GDM1 (cell line): Measurements from ENCODE around the gene ADAM15.

ENCODE experiments used
- DNase-seq: peaks from one replicate; lab custom pipeline; 2025; lab: John Stamatoyannopoulos, UW

The ADAM15 gene, protein sequence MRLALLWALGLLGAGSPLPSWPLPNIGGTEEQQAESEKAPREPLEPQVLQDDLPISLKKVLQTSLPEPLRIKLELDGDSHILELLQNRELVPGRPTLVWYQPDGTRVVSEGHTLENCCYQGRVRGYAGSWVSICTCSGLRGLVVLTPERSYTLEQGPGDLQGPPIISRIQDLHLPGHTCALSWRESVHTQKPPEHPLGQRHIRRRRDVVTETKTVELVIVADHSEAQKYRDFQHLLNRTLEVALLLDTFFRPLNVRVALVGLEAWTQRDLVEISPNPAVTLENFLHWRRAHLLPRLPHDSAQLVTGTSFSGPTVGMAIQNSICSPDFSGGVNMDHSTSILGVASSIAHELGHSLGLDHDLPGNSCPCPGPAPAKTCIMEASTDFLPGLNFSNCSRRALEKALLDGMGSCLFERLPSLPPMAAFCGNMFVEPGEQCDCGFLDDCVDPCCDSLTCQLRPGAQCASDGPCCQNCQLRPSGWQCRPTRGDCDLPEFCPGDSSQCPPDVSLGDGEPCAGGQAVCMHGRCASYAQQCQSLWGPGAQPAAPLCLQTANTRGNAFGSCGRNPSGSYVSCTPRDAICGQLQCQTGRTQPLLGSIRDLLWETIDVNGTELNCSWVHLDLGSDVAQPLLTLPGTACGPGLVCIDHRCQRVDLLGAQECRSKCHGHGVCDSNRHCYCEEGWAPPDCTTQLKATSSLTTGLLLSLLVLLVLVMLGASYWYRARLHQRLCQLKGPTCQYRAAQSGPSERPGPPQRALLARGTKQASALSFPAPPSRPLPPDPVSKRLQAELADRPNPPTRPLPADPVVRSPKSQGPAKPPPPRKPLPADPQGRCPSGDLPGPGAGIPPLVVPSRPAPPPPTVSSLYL

DNA sequence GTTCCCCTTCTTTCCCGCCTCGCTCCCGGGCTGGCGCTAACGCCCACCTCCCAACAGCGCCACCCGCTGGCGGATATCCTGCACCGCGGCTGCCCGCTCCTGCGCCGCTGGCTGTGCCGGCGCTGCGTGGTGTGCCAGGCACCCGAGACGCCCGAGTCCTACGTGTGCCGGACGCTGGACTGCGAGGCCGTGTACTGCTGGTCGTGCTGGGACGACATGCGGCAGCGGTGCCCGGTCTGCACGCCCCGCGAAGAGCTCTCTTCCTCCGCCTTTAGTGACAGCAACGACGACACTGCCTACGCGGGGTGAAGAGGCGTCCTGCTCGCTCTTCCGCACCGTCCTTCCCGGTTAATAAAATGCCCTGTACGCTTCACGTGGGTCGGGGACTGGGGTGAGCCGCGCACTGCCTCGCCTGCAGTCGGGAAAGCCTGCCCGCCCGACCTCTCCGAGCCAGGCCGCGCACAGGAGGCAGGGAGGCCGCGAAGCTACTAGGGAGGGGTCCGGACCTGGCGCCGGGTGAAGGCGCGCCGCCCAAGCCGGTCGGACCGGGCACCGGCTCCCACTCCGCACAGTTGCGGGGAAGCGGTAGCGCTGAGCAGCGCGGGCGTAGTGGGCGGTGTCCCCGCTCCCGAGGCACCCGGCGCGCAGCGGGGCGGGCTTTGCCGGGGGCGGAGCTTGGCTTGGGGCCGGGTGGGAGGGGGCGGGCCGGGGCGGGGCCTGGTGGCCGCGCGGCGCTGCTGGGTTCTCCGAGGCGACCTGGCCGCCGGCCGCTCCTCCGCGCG lies at the start of gene ADAM15:
ADAM15 (plus strand) TSS at position 757 of the 782 bp plus-strand sequence. CDS start 71 bp downstream, outside the sequence.
- peak; percentile 74 for DNase-seq

DNA sequence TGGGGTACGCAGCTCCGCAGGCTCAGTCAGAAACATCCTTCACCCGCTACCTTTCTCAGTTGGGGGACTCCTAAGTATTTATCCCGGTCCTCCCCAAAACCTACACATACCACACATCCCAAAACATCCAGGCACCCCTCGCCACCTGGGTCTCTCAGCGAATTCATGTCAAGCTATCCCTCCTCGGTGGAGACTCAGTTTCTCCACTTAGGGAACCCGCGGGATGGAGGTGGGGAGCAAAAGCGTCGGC lies 49.8 kb upstream of the ADAM15 start:
- DNase-seq = no peak

DNA sequence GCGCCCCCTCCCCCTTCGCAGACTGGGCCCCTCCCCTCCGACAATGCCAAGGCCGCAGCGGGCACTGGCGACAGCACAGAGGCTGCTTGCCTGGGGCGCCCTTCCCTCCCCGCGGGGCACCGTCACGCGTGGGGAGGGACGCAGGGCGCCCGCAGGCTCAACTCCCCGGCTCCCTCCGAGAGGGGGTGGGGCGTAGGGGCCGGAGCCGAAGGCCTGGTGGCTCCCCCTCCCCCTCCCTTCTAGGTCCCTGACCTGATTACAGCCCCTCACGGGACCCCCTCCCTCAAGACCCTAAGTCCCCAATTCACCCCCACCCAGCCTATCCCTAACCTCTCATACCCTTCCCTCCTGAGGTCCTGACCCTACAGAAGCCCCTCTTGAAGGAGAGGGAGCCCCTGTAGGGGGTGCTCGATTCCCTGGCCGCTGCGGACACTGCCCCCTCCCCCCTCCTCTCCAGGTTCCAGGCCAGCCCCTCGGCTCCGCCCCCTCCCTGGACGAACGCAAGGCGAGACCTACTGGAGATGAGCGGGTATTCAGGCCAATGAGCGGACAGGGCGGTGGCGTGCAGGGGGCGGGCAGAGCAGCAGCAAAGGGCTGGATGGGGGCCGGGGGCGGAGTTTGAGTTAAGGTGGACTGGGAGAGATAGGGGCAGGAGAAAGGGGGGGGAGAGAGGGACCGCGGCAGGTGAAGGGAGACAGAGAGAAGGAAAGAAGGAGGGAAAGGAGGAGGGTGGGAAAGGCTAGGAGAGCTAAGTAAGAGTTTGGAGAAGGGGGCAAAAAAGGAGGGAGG lies 49.2 kb upstream of the ADAM15 start:
- peak; percentile 97 for DNase-seq

DNA sequence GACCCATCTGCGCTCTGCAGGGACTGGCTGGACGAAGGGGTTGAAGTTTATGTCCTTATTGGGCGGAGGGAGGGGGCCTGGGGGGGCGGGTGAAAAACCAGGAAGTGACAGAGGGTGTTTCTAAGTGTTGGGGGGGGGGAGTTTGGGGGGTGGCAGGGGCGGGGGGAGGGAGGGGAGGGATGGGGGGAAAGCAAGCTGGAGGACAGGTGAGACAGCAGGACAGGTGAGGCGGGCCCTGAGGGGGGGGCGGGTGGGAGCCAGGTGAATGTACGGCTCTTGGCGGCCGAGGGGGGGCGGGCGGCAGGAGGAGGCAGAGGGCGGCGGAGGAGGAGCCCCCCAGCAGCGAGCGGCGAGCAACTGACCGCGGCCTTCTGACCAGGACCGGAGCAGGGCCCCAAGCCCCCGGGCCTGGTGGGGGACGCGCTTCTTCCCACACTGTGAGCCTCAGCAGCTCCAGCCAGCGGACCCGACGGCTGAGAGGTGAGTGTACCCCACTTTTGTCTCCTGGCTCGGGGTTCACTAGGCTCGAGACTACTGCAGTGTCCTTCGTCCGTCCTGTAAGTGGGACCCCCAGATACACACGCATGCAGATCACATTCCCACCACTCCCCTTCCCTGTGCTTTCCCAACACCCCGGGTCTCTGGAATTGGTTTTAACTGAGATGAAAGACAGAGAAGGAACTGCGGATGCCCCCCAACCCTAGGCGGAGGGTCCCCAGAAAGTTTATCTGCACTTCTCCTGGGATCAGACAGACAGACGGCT lies 48.5 kb upstream of the ADAM15 start, which contains the start of gene ZBTB7B:
ZBTB7B (plus strand) TSS at position 339 of the 763 bp plus-strand sequence. CDS start 11,859 bp downstream, outside the sequence.
- no peak for DNase-seq

DNA sequence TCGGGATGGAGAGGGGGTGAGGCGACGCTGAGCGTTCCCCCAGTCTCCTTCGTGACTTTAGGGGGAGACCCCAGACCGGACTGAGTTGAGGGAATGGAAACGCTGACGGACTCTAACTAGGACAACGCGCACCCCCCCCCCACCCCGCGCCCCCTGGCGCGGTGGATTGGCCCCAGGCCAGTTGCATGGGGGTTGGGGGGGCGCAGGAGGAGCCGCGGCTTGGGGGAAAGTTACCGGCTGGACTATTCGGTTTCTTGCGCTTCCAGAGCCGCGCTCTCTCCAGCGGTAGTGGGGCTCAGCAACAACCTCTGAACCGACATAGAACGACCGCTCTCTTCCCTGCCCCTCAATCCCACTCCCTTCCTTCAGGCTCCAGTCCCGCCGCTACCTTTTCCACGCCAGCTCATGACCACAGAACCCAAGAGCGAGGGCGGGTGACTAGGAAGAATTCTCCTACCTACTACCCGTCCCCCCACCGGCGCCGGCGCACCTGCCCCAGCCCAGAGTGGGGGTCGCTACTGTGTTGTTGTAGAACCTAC lies 47.8 kb upstream of the ADAM15 start:
- DNase-seq = no peak

DNA sequence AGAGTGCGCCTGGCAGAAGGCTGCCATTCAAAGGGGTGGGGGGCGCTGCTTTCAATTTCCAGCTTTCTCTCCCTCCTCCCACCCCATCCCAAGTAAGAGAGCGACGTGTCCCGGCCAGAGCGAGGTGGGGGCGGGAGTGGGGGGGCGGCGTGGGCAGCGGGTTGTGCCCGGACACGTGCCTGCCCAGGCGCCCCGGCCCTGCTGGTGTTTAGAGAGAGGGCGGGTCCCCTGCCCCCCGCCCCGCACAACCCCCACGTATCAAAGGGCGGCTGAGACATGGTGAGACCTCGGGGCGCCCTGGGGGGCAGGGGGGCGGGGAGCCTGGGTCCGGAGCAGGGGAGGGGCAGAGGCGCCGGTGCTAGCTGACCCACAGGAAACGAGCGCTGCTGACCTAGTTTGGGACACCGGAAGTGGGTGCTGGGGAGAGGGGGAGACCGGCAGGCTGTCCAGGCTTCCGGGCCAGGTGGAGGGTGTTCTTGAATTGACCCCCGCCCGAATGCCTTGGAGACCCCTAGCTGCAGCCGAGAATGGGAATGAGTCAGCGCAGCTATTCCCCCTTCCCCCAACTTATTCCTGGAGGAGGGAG lies 47.3 kb upstream of the ADAM15 start:
- no peak for DNase-seq

DNA sequence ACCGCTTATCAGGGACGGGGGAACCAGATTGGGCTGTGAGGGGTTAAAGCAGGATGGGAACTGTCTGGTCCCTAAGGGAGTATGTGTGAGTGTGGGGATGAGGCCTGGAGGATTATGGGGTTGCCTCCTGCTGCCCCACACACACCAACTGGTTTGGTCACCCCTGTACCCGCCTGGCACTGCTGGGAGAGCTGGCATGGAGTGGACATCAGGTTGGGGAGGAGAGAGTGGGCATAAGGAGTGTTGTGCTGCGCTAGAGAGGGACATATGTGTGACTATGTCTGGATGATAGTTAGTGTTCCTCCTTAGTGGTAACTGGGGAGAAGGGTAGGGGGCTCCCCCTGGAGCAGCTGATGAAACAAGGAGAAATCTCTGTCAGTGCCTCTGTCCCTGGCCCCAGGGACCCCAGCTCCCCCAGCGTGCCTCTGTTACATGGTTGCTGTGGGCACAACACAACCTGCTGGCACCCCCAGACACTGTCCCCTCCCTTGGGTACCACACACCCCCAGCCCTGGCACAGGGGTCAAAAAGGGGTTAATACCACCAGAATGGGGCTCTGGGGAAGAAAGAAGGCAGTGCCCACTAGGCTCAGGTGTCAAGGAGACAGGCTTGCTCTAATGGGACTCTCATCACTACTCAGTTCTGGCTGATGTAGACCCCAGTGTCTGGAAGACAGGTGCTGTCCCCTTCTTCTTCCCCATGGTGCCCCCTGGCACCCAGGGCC lies 46.6 kb upstream of the ADAM15 start:
- DNase-seq = no peak

DNA sequence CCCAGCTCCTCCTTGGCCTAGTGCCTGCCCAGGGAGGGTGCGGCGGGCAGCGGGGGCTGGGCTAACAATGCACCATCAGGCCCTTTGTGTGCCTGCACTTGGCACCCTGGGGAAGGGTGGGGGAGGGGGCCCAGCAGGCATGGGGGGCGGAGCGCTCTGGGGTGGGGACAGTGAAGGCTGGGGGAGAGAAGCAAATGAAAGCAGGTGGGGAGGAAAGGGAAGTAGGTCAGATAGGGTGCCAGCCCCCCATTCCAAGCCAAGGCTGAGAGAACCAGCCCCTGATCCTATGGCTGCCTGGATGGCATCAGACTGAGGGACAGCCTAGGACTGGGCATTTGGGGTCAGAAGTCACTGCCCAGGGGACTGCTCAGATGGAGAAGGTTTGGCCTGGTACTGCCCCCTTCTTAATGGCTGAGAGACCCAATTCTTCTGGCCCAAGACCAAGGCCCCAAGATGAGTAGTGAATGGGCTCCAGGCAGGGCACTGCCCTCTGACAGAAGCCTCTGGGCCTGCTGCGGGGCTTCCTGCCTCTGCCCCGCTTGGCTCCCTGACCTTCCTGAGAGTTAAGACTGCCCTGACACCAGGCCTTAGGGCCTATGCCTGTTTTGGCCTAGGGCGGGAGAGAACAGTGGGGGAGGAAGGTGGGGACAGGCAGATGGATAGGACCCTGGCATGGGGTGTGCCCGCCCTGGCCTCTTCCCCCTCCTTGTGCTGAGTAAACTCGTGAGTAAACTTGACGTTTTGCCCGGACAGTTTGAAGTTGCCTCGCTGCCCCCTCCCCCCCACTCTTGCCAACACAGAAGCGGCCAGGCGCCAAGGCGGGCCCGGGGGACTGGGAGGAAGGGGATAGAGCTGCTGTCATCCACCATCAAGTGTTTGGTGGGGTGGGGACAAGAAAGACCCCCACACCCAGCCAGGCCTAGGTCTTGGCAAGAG lies 45.8 kb upstream of the ADAM15 start:
- DNase-seq = no peak

DNA sequence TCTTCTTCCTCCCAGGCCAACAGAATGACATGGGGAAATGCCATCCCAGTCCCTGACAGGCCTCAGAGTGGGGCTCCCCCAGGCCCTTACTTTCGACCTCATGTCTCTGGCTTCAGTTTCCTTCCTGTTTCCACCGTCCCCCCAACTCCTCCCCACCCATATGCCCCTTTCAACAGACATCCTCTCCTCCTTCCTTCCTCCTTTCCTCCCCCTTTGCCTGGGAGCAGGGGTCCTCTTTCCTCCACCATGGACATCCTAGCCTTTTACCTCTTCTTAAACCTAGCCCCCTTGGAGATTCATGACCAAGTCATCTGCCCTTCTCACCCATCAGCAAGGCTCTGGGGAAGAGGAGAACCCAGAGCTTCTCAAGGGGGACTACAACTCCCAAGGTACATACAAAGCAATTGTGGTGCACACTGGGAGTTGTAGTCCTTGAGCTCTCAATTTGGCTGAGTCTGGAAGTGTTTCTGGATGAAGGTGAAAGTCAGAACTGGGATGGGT lies 44.5 kb upstream of the ADAM15 start:
- DNase-seq = peak; percentile 53

DNA sequence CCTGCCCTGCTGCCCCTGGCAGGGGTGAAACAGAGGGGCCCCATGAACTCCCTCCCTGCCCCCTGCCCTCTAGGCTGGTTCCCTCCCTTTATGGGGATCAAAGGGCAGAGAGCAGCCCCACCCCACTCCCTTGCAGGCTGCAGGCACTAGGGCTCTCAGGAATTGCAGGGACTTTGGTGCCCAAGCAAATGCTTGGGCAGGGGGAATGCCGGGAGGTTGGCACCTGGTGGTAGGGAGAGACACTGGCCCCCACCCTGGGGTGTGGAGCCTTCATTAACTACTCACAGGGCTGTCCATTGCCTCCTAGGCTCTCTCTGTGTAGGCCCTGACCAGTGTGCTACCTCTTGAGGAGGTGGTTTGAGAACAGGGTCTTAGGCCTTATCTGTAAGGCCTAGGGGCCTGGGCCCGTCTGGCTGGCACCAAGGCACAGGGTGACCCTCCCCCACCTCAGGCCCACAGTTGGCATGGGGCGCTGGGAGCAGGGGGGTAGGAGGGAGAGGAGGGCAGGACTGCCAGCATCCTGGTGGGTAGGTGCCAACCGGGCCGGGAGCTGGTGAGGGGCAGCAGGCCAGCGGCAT lies 43.8 kb upstream of the ADAM15 start:
- DNase-seq = no peak

DNA sequence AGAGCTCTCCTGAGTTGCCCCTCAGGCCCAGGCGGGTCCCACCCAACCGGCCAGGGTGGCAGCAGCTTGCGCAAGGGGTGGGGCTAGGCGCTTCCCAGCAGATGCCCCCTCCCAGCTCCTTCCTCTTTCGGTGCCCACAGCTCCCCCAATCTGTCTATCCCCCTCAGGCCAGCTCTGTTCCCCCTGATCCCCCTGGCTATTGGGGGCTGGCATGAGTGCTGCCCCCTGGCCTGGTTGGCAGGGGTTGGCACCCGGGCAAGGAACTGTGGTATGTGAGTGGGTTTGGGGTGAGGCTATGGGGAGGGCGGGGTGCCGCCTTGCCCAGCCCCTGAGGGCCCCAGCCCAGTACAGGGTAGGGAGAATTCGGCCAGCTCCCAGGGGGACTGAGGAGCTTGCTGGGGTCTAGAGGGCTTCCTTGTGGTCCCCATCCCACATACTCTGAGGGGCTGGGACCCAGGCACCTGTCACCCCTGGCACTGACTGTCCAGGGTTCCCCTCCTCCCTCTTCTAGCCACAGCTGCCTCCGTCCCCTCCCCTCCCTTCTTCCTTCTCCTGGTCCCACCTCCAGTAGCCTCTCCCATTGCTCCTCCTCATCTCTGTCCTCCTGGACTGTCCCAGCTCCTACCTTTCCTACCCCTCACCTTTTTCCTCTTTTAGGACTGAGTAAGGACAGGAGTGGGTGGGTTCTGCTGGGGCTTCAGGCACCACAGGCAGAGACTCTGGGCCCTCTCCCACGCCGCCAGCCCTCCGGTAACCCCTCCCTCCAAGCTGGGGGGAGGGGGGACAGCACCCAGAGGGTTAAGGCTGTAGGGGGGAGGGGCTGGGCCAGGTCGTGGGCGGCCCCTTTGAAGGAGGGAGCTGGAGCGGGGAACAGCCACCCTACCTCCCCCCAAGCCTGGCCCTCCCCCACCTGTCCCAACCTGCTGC lies 42.8 kb upstream of the ADAM15 start:
- no peak for DNase-seq

DNA sequence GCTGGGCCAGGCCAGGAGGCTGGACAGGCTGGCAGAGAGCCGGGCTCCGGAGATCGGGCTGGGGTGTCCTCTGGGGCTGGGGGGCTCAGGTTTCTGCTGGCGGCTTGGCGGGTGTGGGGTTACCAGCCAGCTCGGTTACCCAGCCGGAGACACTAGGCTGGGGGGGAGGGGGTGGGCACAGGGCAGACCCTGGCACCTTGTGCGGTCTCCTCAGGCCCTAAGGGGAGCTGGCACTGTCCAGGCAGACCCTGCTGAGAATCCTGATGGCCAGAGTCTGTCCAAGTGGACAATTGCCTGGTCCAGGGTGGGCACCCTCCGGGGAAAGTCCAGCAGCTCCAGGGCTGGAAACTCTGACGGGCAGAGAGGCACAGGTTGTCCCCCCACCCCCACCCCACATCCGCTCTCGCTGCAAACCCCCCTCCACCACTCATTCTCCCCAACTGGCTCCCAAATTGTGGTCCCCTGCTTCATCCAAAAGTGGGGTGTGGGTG lies 41.9 kb upstream of the ADAM15 start:
- DNase-seq = no peak

DNA sequence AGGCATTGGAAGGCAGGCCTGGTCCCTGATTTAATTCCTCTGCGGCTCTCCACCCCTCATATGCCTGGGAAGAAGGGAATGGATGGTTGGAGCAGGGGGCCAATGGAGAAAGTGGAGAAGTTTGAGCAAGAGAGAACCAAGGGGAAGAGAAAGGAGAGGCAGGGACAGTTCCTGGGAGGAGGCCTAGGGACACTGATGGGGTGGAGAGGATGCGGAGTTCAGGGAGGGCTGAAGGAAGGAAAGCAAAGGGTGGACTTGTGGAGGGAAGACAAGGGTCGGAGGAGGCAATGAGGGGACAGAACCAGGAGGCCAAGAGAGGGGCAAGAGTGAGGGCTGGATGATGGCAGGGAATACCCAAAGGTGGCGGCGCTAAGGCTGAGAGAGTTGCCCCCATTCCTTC lies 41.4 kb upstream of the ADAM15 start:
- DNase-seq = no peak

DNA sequence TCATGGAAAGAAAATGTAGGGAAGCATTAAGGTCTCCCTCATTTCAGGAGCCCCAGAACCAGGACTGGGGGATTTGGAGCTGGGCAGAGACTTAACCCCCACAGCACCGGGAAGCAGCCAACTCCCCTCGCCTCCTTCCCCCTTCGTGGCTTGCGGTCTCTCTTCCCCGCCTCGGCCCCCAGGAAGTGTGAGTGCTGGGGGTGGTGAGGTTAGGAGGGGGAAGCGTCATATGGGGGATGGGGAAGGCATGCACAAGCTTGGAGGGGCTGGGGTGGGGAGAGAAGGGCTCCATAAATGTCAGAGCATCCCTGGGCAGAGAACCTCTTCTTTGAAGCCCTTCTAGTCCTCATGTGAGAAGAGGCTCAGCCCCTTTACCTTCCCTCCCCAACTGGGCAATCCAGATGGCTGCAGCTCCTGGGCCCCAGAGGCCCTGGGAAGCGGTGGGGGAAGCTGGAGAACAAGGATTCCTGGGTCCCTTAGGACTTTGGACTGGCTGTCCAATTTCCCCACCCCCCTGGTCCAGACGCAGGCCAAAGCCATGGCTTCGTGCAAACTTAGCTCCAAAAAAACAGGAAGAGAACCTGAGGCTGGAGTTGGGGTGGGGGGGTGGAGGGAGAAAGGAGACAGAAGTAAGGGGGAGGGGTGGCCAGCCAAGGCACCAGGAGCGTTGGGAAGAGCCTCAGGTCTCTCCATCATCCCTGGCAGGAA lies 40.8 kb upstream of the ADAM15 start:
- DNase-seq = no peak

DNA sequence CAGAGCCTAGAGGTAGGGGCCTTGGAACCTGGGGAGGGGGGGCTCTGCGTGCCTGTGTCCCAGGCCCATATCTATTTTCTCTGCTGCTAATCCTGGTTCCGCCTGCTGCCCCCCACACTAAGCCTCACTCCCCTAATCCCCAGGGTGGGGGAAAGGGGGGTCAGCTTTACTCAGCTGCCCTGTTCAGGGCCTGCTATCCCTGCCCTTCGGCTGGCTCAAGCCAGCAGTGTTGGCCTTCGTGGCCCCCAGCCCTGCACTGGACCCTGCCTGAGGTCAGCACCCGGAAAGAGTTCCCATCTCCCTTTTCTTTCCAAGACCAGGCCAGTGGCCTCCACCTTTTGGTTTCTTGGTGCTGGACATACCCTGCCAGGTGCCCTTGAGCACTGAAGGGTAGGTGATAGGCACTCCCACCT lies 40.1 kb upstream of the ADAM15 start:
- no peak for DNase-seq
